Neural cell (in vitro differentiated cells): ENCODE results near the gene BPIFB1. TPM values are rescaled to one million over a fixed set of nuclear protein-coding genes. Genes with fewer than 3 reads are reported as not detected.

Source experiments
- H2AFZ ChIP-seq: fragments of 200-600, 300-800 bp; sonication (generic), shearing (Covaris generic); 2 replicates; pipeline ENCODE4 v1.6.0; 2014; ENCODE audit warnings: low read depth, mild to moderate bottlenecking, antibody characterized with exemption, low read length, moderate library complexity
- H3F3A ChIP-seq: fragments of 200-600 bp; shearing (Covaris generic); 2 replicates; pipeline ENCODE4 v1.6.1; 2016; ENCODE audit warnings: mild to moderate bottlenecking, moderate library complexity, mixed read lengths, antibody characterized with exemption, low read length; ENCODE audit not compliant: insufficient read depth, poor library complexity, severe bottlenecking
- H3K27ac ChIP-seq: fragments of 200-600, 300-800 bp; sonication (generic), shearing (Covaris generic); 2 replicates; pipeline ENCODE4 v1.5.1; 2014; ENCODE audit warnings: mild to moderate bottlenecking, low read length, moderate library complexity
- H3K27me3 ChIP-seq: fragments of 300-800, 200-600 bp; sonication (generic), shearing (Covaris generic); 2 replicates; pipeline ENCODE4 v1.6.0; 2014; ENCODE audit warnings: mild to moderate bottlenecking, low read depth, low read length, moderate library complexity; ENCODE audit not compliant: insufficient read depth
- H3K36me3 ChIP-seq: fragments of 300-800, 200-600 bp; sonication (generic), shearing (Covaris generic); 2 replicates; pipeline ENCODE4 v1.5.1; 2014; ENCODE audit warnings: mild to moderate bottlenecking, antibody characterized with exemption, low read length, moderate library complexity; ENCODE audit not compliant: insufficient read depth
- H3K4me2 ChIP-seq: fragments of 300-800, 200-600 bp; sonication (generic), shearing (Covaris generic); 2 replicates; pipeline ENCODE4 v1.6.0; 2014; ENCODE audit warnings: mild to moderate bottlenecking, low read length
- H3K4me3 ChIP-seq: fragments of 300-800, 200-600 bp; sonication (generic), shearing (Covaris generic); 2 replicates; pipeline ENCODE4 v1.5.1; 2014; ENCODE audit warnings: mild to moderate bottlenecking, low read length, moderate library complexity
- H3K79me2 ChIP-seq: fragments of 200-600 bp; shearing (Covaris generic); replicated peaks from 2 replicates; pipeline ENCODE4 v1.6.0; 2014; ENCODE audit warnings: mild to moderate bottlenecking, low read length, moderate library complexity; ENCODE audit not compliant: insufficient read depth
- H3K9ac ChIP-seq: fragments of 300-800, 200-600 bp; sonication (generic), shearing (Covaris generic); 2 replicates; pipeline ENCODE4 v1.6.1; 2016; ENCODE audit warnings: mild to moderate bottlenecking, low read length, mixed read lengths
- H3K9me2 ChIP-seq: fragments of 200-600 bp; shearing (Covaris generic); 2 replicates; pipeline ENCODE4 v1.6.1; 2016; ENCODE audit warnings: mild to moderate bottlenecking, low read length, mixed read lengths; ENCODE audit not compliant: insufficient read depth
- H3K9me3 ChIP-seq: fragments of 200-600, 300-800 bp; sonication (generic), shearing (Covaris generic); 2 replicates; pipeline ENCODE4 v1.6.1; 2016; ENCODE audit warnings: mild to moderate bottlenecking, mixed run types, low read length, moderate library complexity, mixed read lengths
- H4K20me1 ChIP-seq: fragments of 200-600 bp; shearing (Covaris generic); 2 replicates; pipeline ENCODE4 v1.6.1; 2016; ENCODE audit warnings: mild to moderate bottlenecking, mixed run types; ENCODE audit not compliant: insufficient read depth
- CTCF ChIP-seq: fragments of 450-650 bp; IDR thresholded peaks from 2 replicates; pipeline ENCODE4 v1.5.1; 2014; ENCODE audit warnings: antibody characterized with exemption, mild to moderate bottlenecking, moderate library complexity; ENCODE audit not compliant: poor library complexity, severe bottlenecking
- EP300 ChIP-seq: fragments of 450-650 bp; conservative IDR thresholded peaks from 2 replicates; pipeline ENCODE4 v1.6.1; 2014; ENCODE audit warnings: antibody characterized with exemption, mild to moderate bottlenecking, moderate library complexity; ENCODE audit not compliant: poor library complexity, severe bottlenecking
- EZH2 ChIP-seq: fragments of 200-600, 300-800 bp; shearing (Covaris generic), sonication (generic); IDR thresholded peaks from 2 replicates; pipeline ENCODE4 v1.6.1; 2014; ENCODE audit warnings: antibody characterized with exemption, low read length, borderline replicate concordance, mild to moderate bottlenecking; ENCODE audit not compliant: insufficient read depth, poor library complexity, severe bottlenecking
- MXI1 ChIP-seq: fragments of 450-650 bp; conservative IDR thresholded peaks from 2 replicates; pipeline ENCODE4 v1.6.1; 2014; ENCODE audit warnings: antibody characterized with exemption, mild to moderate bottlenecking; ENCODE audit not compliant: poor library complexity, severe bottlenecking
- POLR2AphosphoS5 ChIP-seq: IDR thresholded peaks from 2 replicates; pipeline ENCODE4 v1.6.1; 2012
- RAD21 ChIP-seq: fragments of 450-650 bp; conservative IDR thresholded peaks from 2 replicates; pipeline ENCODE4 v1.6.1; 2014; ENCODE audit warnings: antibody characterized with exemption, mild to moderate bottlenecking, moderate library complexity
- REST ChIP-seq: IDR thresholded peaks from 2 replicates; pipeline ENCODE4 v1.6.1; 2012; ENCODE audit warnings: borderline replicate concordance
- SMC3 ChIP-seq: fragments of 450-650 bp; conservative IDR thresholded peaks from 2 replicates; pipeline ENCODE4 v1.6.1; 2014; ENCODE audit warnings: antibody characterized with exemption, mild to moderate bottlenecking, moderate library complexity; ENCODE audit not compliant: poor library complexity
- TAF1 ChIP-seq: IDR thresholded peaks from 2 replicates; pipeline ENCODE4 v1.6.1; 2012; ENCODE audit warnings: low read depth
- polyA plus RNA-seq: library from polyadenylated mRNA; depleted of rRNA; stranded (reverse); fragments of >200 nt; gene quantifications from 2 replicates; pipeline ENCODE4 v1.2.3, GENCODE V29; 2014

BPIFB1 gene
- polyA plus RNA-seq, 1 donor from 2014 or later, result not detected

GRCh38 chr20:33275215-33275614 is 7.8 kb upstream of the BPIFB1 start:
- Histone ChIP-seq H3K9me2 (no peaks in the 10 kb centered on the region), H3K27ac (no peak overlapping the region), H3K9me3 (no peaks in the 10 kb centered on the region)

GRCh38 chr20:33275871-33276270 is 7.1 kb upstream of the BPIFB1 start:
- Histone ChIP-seq H3K4me3 (no peak overlapping the region), H4K20me1 (no peaks in the 10 kb centered on the region), H3K79me2 (no peaks in the 10 kb centered on the region), H2AFZ (no peak overlapping the region), H3K36me3 (no peaks in the 10 kb centered on the region), H3K27ac (no peak overlapping the region), H3F3A (no peaks in the 10 kb centered on the region), H3K27me3 (no peaks in the 10 kb centered on the region), H3K9me3 (no peaks in the 10 kb centered on the region), H3K4me2 (no peak overlapping the region), H3K9ac (no peak overlapping the region), H3K9me2 (no peaks in the 10 kb centered on the region)
- TF ChIP-seq REST, result no peak
- TF ChIP-seq MXI1, result no peak
- no peak for TF ChIP-seq RAD21
- TF ChIP-seq EZH2, result no peak
- TF ChIP-seq POLR2AphosphoS5, result no peak
- TF ChIP-seq SMC3, result no peak

More at GRCh38 chr20:33275215-33275614, 7.8 kb upstream of the BPIFB1 start:
- H3K4me2 ChIP-seq, result no peak overlapping the region
- no peak overlapping the region for H3K9ac ChIP-seq
- no peak overlapping the region for H3K4me3 ChIP-seq
- TF ChIP-seq REST (no peak), POLR2AphosphoS5 (no peak), SMC3 (no peak), MXI1 (no peak), EZH2 (no peak), EP300 (no peak), RAD21 (no peak), TAF1 (no peak), CTCF (no peak)
- H4K20me1 ChIP-seq, result no peaks in the 10 kb centered on the region
- no peak overlapping the region for H2AFZ ChIP-seq
- H3K27me3 ChIP-seq, result no peaks in the 10 kb centered on the region
- no peaks in the 10 kb centered on the region for H3F3A ChIP-seq
- H3K79me2 ChIP-seq, result no peaks in the 10 kb centered on the region
- H3K36me3 ChIP-seq, result no peaks in the 10 kb centered on the region
